HG03025 (cell line): ENCODE measurements around the gene CCDC39.

ENCODE experiments used
- ATAC-seq: cut with Tn5 transposase; IDR thresholded peaks from one replicate; pipeline ENCODE4 v1.9.1; 2021; ENCODE audit warnings: mild to moderate bottlenecking, moderate library complexity; ENCODE audit not compliant: unreplicated experiment, low FRiP score

CCDC39 gene

GRCh38 chr3:180679178-180680096 lies at the start of gene CCDC39:
TSS of gene CCDC39 (minus strand) at chr3:180679489. CDS start at chr3:180679380, 109 bp downstream.
- ATAC-seq, result peak; percentile 99

GRCh38 chr3:180720012-180720411 lies 40.7 kb upstream of the CCDC39 start:
- no peak for ATAC-seq

GRCh38 chr3:180707896-180708295 lies 28.6 kb upstream of the CCDC39 start:
- no peak for ATAC-seq

GRCh38 chr3:180705619-180706018 lies 26.3 kb upstream of the CCDC39 start:
- ATAC-seq, result no peak

GRCh38 chr3:180704532-180704931 lies 25.2 kb upstream of the CCDC39 start:
- ATAC-seq, result no peak

- no peak for ATAC-seq
Observed at GRCh38 chr3:180700941-180701340, 21.7 kb upstream of the CCDC39 start.

GRCh38 chr3:180698760-180699270 lies 19.5 kb upstream of the CCDC39 start:
- ATAC-seq, result no peak

- no peak for ATAC-seq
Observed at GRCh38 chr3:180694321-180694720, 15.0 kb upstream of the CCDC39 start.

GRCh38 chr3:180693656-180694055 lies 14.4 kb upstream of the CCDC39 start:
- no peak for ATAC-seq

GRCh38 chr3:180690061-180690460 lies 10.8 kb upstream of the CCDC39 start:
- no peak for ATAC-seq

- ATAC-seq, result no peak
Observed at GRCh38 chr3:180684807-180685206, 5.5 kb upstream of the CCDC39 start.

- no peak for ATAC-seq
Observed at GRCh38 chr3:180683816-180684215, 4.5 kb upstream of the CCDC39 start.

GRCh38 chr3:180680097-180680430 lies 775 bp upstream of the CCDC39 start:
- ATAC-seq, result peak; percentile 25

GRCh38 chr3:180678231-180678630 lies 1.1 kb downstream of the CCDC39 start:
- ATAC-seq, result no peak

GRCh38 chr3:180661444-180661843 lies 17.8 kb downstream of the CCDC39 start:
- no peak for ATAC-seq

GRCh38 chr3:180657094-180657493 lies 22.2 kb downstream of the CCDC39 start:
- ATAC-seq, result no peak

GRCh38 chr3:180656406-180656805 lies 22.9 kb downstream of the CCDC39 start:
- no peak for ATAC-seq

- no peak for ATAC-seq
Observed at GRCh38 chr3:180646187-180646790, 33.0 kb downstream of the CCDC39 start.

GRCh38 chr3:180640987-180641386 lies 38.3 kb downstream of the CCDC39 start:
- no peak for ATAC-seq

- no peak for ATAC-seq
Observed at GRCh38 chr3:180633722-180634121, 45.6 kb downstream of the CCDC39 start.

- no peak for ATAC-seq
Observed at GRCh38 chr3:180631317-180631716, 48.0 kb downstream of the CCDC39 start.

- no peak for ATAC-seq
Observed at GRCh38 chr3:180630371-180630770, 48.9 kb downstream of the CCDC39 start.
